ENCODE measurements around the gene SDK1. TPM values are rescaled to one million over a fixed set of nuclear protein-coding genes. Genes with fewer than 3 reads are reported as not detected.

The SDK1 gene
- total and polyA plus RNA-seq, 7 donors, result 0.31 to 2.4 (median 1.3) TPM

- no peak for ATAC-seq
Measured at GRCh38 chr7:3630081-3630480, 329.0 kb downstream of the SDK1 start.

GRCh38 chr7:3634396-3634795, 333.3 kb downstream of the SDK1 start:
- DNase-seq, result no peak

More at GRCh38 chr7:3630081-3630480, 329.0 kb downstream of the SDK1 start:
- intact Hi-C loops (cut with DNase I), result no loop called here
- no peak for DNase-seq
- Histone ChIP-seq H3K4me1 (no peaks in the 10 kb centered on the region), H3K9me3 (peaks cover 14% of the 10 kb centered on the region), H3K27me3 (ENCODE audit: insufficient read depth in 3 of 3, low read length in 2 of 3) (no peaks in the 10 kb centered on the region), H3K4me3 (no peak overlapping the region), H3K27ac (no peak overlapping the region), H3K36me3 (ENCODE audit: insufficient read depth in 1 of 2, low read depth in 1 of 2) (no peaks in the 10 kb centered on the region)
- TF ChIP-seq, protein P1, sequence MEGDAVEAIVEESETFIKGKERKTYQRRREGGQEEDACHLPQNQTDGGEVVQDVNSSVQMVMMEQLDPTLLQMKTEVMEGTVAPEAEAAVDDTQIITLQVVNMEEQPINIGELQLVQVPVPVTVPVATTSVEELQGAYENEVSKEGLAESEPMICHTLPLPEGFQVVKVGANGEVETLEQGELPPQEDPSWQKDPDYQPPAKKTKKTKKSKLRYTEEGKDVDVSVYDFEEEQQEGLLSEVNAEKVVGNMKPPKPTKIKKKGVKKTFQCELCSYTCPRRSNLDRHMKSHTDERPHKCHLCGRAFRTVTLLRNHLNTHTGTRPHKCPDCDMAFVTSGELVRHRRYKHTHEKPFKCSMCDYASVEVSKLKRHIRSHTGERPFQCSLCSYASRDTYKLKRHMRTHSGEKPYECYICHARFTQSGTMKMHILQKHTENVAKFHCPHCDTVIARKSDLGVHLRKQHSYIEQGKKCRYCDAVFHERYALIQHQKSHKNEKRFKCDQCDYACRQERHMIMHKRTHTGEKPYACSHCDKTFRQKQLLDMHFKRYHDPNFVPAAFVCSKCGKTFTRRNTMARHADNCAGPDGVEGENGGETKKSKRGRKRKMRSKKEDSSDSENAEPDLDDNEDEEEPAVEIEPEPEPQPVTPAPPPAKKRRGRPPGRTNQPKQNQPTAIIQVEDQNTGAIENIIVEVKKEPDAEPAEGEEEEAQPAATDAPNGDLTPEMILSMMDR (IDR thresholded peaks at IDR 0.05), result no peak

GRCh38 chr7:3636131-3636860, 335.2 kb downstream of the SDK1 start:
- H3K9me3 ChIP-seq, result no peaks in the 10 kb centered on the region
- no peaks in the 10 kb centered on the region for H3K27me3 ChIP-seq (ENCODE audit: insufficient read depth in 3 of 3, low read length in 2 of 3)
- no peak overlapping the region for H3K27ac ChIP-seq
- WGBS, 3 donors, result 77 to 80% (median 78%) methylated on average over 6 of the region's 6 CpGs
- DNase-seq (no peak), ATAC-seq (no peak)
- H3K36me3 ChIP-seq (ENCODE audit: insufficient read depth in 1 of 2, low read depth in 1 of 2), result no peaks in the 10 kb centered on the region
- H3K4me3 ChIP-seq, result no peak overlapping the region
- H3K4me1 ChIP-seq, result no peaks in the 10 kb centered on the region
- intact Hi-C loops (cut with DNase I), result no loop called here
- TF ChIP-seq, protein P1 (IDR thresholded peaks at IDR 0.05), result no peak

More at GRCh38 chr7:3634396-3634795, 333.3 kb downstream of the SDK1 start:
- peaks cover 12% of the 10 kb centered on the region for H3K9me3 ChIP-seq
- H3K27ac ChIP-seq, result no peak overlapping the region
- no peak overlapping the region for H3K4me3 ChIP-seq
- no peaks in the 10 kb centered on the region for H3K36me3 ChIP-seq (ENCODE audit: insufficient read depth in 1 of 2, low read depth in 1 of 2)
- no peaks in the 10 kb centered on the region for H3K4me1 ChIP-seq
- intact Hi-C loops (cut with DNase I), result no loop called here
- no peak for ATAC-seq
- no peaks in the 10 kb centered on the region for H3K27me3 ChIP-seq (ENCODE audit: insufficient read depth in 3 of 3, low read length in 2 of 3)
- TF ChIP-seq, protein P1 (IDR thresholded peaks at IDR 0.05), result no peak

DNA sequence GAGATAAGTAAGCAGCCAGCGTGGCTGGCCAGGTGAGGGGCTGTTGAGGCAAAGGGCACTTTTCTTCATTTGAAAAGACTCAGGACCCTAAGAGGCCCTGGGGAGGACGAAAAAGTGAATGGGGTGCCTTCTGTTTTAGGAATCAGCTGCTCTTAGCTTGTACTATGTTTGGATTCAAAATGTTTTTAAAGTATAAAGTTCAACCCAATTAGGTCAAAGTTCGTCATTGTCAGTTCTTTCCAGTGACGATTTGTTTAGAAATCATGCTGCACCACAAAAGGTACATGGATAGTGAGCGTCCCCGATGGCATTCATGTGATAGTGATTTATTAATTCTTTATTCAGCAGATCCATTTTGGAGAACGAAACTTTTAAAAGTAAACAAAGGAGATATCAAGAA, 338.2 kb downstream of the SDK1 start:
- TF ChIP-seq, protein P1 (IDR thresholded peaks at IDR 0.05), result no peak
- no peak for ATAC-seq
- WGBS, 3 donors, result 68 to 73% (median 72%) methylated on average over 7 of the region's 7 CpGs
- H3K4me1 ChIP-seq, result no peaks in the 10 kb centered on the region
- H3K27ac ChIP-seq, result no peak overlapping the region
- H3K4me3 ChIP-seq, result no peak overlapping the region
- intact Hi-C loops (cut with DNase I), result no loop called here
- H3K27me3 ChIP-seq (ENCODE audit: insufficient read depth in 3 of 3, low read length in 2 of 3), result no peaks in the 10 kb centered on the region
- H3K9me3 ChIP-seq, result no peaks in the 10 kb centered on the region
- DNase-seq, result no peak
- no peaks in the 10 kb centered on the region for H3K36me3 ChIP-seq (ENCODE audit: insufficient read depth in 1 of 2, low read depth in 1 of 2)

GRCh38 chr7:3641582-3641981, 340.5 kb downstream of the SDK1 start:
- Histone ChIP-seq H3K36me3 (ENCODE audit: insufficient read depth in 1 of 2, low read depth in 1 of 2) (no peaks in the 10 kb centered on the region), H3K27me3 (ENCODE audit: insufficient read depth in 3 of 3, low read length in 2 of 3) (no peaks in the 10 kb centered on the region), H3K9me3 (no peaks in the 10 kb centered on the region), H3K4me3 (no peak overlapping the region), H3K4me1 (no peaks in the 10 kb centered on the region), H3K27ac (no peak overlapping the region)
- no peak for ATAC-seq
- DNase-seq, result no peak
- TF ChIP-seq, protein P1 (IDR thresholded peaks at IDR 0.05), result no peak
- 74 to 82% (median 75%) methylated on average over 14 of the region's 14 CpGs for WGBS, 3 donors
- intact Hi-C loops (cut with DNase I), result no loop called here

Data from psoas muscle (tissue), 8 donors.